SU-DHL-6 (cell line): ENCODE measurements around the gene PGBD5.
"Not testable (repeated sequence)": the region's sequence is repeated elsewhere in the genome, so short reads cannot be mapped to it uniquely, and the experiment has no call there.

Experiments
- H2AFZ ChIP-seq: fragments of 200-600 bp; sonication (generic); 2 replicates; pipeline ENCODE4 v1.6.1; 2014; ENCODE audit warnings: low read depth, mild to moderate bottlenecking, moderate library complexity, mixed read lengths, antibody characterized with exemption, low read length; ENCODE audit not compliant: severe bottlenecking
- H3F3A ChIP-seq: fragments of 200-600 bp; shearing (Covaris generic); 2 replicates; pipeline ENCODE4 v1.6.0; 2016; ENCODE audit warnings: antibody characterized with exemption, mild to moderate bottlenecking; ENCODE audit not compliant: insufficient read depth
- H3K27ac ChIP-seq: fragments of 200-600 bp; sonication (generic); 2 replicates; pipeline ENCODE4 v1.5.1; 2016; ENCODE audit warnings: low read depth, mild to moderate bottlenecking, low read length, moderate library complexity, mixed read lengths
- H3K27me3 ChIP-seq: fragments of 200-600 bp; sonication (generic), shearing (Covaris generic); 2 replicates; pipeline ENCODE4 v1.6.0; 2014; ENCODE audit warnings: mild to moderate bottlenecking, low read length
- H3K36me3 ChIP-seq: fragments of 200-600 bp; sonication (generic); 2 replicates; pipeline ENCODE4 v1.6.1; 2014; ENCODE audit warnings: mild to moderate bottlenecking, low read length, mixed read lengths
- H3K4me2 ChIP-seq: fragments of 300-600, 200-600 bp; shearing (Covaris generic), sonication (generic); 2 replicates; pipeline ENCODE4 v1.6.0; 2014; ENCODE audit warnings: low read length, low read depth, mild to moderate bottlenecking; ENCODE audit not compliant: poor library complexity, severe bottlenecking
- H3K4me3 ChIP-seq: fragments of 200-600 bp; sonication (generic); 2 replicates; pipeline ENCODE4 v1.5.1; 2014; ENCODE audit warnings: antibody characterized with exemption, low read length, mild to moderate bottlenecking, mixed read lengths; ENCODE audit not compliant: insufficient read depth, poor library complexity, severe bottlenecking
- H3K79me2 ChIP-seq: fragments of 200-600 bp; sonication (generic); 2 replicates; pipeline ENCODE4 v1.6.1; 2014; ENCODE audit warnings: mild to moderate bottlenecking, low read length, moderate library complexity; ENCODE audit not compliant: insufficient read depth
- H3K9ac ChIP-seq: fragments of 200-600 bp; sonication (generic); 2 replicates; pipeline ENCODE4 v1.7.0; 2014; ENCODE audit warnings: mild to moderate bottlenecking, low read length
- H3K9me2 ChIP-seq: fragments of 200-600 bp; sonication (generic); replicated peaks from 2 replicates; pipeline ENCODE4 v1.6.1; 2014; ENCODE audit warnings: low read length; ENCODE audit not compliant: insufficient read depth
- H3K9me3 ChIP-seq: fragments of 200-600 bp; sonication (generic); 2 replicates; pipeline ENCODE4 v1.6.1; 2014; ENCODE audit warnings: low read length, mixed read lengths; ENCODE audit not compliant: insufficient read depth
- H4K20me1 ChIP-seq: fragments of 200-600 bp; sonication (generic); 2 replicates; pipeline ENCODE4 v1.6.1; 2014; ENCODE audit warnings: low read depth, mild to moderate bottlenecking, antibody characterized with exemption, low read length, moderate library complexity, mixed read lengths
- EZH2phosphoT487 ChIP-seq: fragments of 200-600 bp; sonication (generic), shearing (Covaris generic); conservative IDR thresholded peaks from 2 replicates; pipeline ENCODE4 v1.6.1; 2018; ENCODE audit warnings: mild to moderate bottlenecking, antibody characterized with exemption, low read length, moderate library complexity, mixed read lengths
- TF ChIP-seq, protein P1 (sequence below): fragments of 200-600 bp; sonication (generic); IDR thresholded peaks from one replicate; pipeline ENCODE4 v1.5.1; 2017; ENCODE audit warnings: antibody characterized with exemption, mild to moderate bottlenecking, low read length, moderate library complexity; ENCODE audit not compliant: insufficient read depth, poor library complexity, severe bottlenecking

Gene PGBD5

DNA sequence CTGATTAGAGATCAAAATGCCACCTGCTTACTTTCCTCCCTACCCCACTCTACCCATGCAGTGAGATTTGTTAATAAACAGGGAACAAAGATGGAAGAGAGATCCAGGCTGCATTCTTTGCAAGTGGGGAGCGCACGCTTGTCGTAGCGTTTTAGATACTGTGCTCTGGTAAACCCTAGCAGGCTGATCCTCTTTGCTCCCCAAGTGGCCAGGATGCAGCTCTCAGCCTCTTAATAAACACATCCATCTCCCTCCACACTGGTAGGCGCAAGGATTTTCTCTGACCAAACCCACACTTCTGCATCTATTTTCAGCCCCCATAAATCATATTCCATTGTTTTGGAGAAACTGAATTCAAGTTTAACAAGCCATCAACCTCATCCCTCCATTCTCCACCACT is 2.9 kb downstream of the PGBD5 start:
- Histone ChIP-seq H3F3A (no peaks in the 10 kb centered on the region), H3K27ac (no peak overlapping the region), H3K9me2 (no peaks in the 10 kb centered on the region), H3K9ac (no peak overlapping the region), H3K27me3 (no peaks in the 10 kb centered on the region), H4K20me1 (no peaks in the 10 kb centered on the region), H3K36me3 (no peaks in the 10 kb centered on the region), H3K4me2 (no peak overlapping the region), H3K9me3 (no peaks in the 10 kb centered on the region), H2AFZ (no peak overlapping the region), H3K4me3 (no peak overlapping the region), H3K79me2 (no peaks in the 10 kb centered on the region)
- TF ChIP-seq EZH2phosphoT487 = no peak
- TF ChIP-seq, protein P1, sequence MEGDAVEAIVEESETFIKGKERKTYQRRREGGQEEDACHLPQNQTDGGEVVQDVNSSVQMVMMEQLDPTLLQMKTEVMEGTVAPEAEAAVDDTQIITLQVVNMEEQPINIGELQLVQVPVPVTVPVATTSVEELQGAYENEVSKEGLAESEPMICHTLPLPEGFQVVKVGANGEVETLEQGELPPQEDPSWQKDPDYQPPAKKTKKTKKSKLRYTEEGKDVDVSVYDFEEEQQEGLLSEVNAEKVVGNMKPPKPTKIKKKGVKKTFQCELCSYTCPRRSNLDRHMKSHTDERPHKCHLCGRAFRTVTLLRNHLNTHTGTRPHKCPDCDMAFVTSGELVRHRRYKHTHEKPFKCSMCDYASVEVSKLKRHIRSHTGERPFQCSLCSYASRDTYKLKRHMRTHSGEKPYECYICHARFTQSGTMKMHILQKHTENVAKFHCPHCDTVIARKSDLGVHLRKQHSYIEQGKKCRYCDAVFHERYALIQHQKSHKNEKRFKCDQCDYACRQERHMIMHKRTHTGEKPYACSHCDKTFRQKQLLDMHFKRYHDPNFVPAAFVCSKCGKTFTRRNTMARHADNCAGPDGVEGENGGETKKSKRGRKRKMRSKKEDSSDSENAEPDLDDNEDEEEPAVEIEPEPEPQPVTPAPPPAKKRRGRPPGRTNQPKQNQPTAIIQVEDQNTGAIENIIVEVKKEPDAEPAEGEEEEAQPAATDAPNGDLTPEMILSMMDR = no peak

DNA sequence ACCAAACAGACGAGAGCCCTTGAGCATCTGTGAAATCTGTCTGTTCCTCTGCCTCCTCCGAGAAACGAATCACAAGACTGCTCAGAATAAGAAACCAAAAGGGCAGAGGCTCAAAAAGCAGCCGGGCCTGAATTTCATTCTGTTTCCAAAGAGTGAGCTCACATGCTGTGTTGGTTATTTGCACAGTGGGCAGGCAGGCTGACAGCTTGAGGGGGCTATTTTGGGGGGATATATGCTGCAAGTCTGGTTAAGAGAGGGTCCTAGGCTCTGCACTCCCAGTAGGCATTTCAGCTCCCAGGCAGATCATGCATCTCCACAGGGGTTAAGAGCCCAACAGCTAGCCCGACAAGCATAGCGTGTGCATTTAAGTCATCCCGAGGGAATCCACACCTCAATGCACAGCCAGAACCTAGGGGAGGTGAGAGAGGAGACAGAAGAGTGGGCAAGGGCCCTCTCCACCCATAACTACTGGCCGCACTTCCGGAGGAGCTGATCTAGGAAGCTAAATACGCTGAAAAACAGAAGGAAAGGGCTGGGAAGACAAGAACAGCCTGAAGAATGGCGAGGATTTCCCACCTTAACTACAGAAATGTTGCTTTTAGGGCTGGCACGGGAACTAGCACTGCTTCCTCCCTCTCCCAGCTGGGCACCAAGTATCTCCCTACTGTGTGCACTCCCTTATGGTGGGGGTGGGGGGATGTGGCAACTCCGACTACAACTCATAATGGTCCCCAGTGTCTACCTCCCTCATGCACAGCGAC is 3.7 kb downstream of the PGBD5 start:
- Histone ChIP-seq H3K9me3 (no peaks in the 10 kb centered on the region), H2AFZ (no peak overlapping the region), H3K9ac (no peak overlapping the region), H3K36me3 (no peaks in the 10 kb centered on the region), H3K79me2 (no peaks in the 10 kb centered on the region), H3K9me2 (no peaks in the 10 kb centered on the region), H3K27ac (no peak overlapping the region), H4K20me1 (no peaks in the 10 kb centered on the region), H3K4me2 (no peak overlapping the region), H3K4me3 (no peak overlapping the region), H3K27me3 (no peaks in the 10 kb centered on the region), H3F3A (no peaks in the 10 kb centered on the region)
- TF ChIP-seq EZH2phosphoT487 = no peak
- TF ChIP-seq, protein P1 = no peak

DNA sequence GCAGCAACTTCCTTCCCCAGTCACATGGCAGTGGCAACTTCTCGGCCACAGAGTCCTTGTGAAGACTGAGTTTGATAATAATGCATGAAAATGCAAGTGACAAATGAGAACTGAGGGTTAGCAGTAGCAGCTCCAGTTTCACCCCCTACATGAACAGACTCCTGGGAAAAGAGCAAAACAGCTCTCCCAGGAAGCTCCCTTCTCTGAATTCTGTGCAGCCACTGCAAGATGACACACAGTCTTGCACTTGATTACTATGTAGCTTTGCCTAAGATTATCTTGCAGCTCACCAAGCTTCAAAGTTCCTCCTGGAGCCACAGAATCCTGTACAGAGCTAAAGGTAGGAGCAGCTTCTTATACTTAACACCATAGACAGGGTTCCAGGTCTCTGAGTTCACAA is 4.7 kb downstream of the PGBD5 start:
- Histone ChIP-seq H2AFZ (no peak overlapping the region), H3K4me3 (no peak overlapping the region), H3K27ac (no peak overlapping the region), H3K9ac (no peak overlapping the region), H3K27me3 (no peaks in the 10 kb centered on the region), H4K20me1 (no peaks in the 10 kb centered on the region), H3K9me3 (no peaks in the 10 kb centered on the region), H3K4me2 (no peak overlapping the region), H3K36me3 (no peaks in the 10 kb centered on the region), H3K79me2 (no peaks in the 10 kb centered on the region), H3F3A (no peaks in the 10 kb centered on the region), H3K9me2 (no peaks in the 10 kb centered on the region)
- TF ChIP-seq EZH2phosphoT487 = no peak
- TF ChIP-seq, protein P1 = no peak

DNA sequence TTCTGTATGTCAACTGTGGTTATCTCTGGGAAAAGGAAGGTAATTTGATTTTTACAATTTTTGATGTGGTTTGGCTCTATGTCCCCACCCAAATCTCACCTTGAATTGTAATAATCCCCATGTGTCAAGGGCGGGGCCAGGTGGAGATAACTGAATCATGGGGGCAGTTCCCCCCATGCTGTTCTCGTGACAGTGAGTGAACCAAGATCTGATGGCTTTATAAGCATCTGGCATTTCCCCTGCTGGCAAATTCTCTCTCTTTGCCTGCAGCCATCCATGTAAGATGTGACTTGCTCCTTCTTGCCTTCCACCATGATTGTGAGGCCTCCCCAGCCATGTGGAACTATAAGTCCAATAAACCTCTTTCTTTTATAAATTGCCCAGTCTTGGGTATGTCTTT is 5.8 kb downstream of the PGBD5 start:
- H2AFZ ChIP-seq, H3K27me3 ChIP-seq, H3K36me3 ChIP-seq, H3K9ac ChIP-seq, H3K4me3 ChIP-seq, H3F3A ChIP-seq, H3K79me2 ChIP-seq, H3K9me3 ChIP-seq, H4K20me1 ChIP-seq, H3K27ac ChIP-seq, H3K4me2 ChIP-seq, H3K9me2 ChIP-seq: not testable (repeated sequence)
